HEK293T (cell line): ENCODE data around the gene PNPLA4.

Experiments used
- ARNT ChIP-seq: fragments of 450-650 bp; IDR thresholded peaks from 2 replicates; pipeline ENCODE4 v1.6.1; 2017; ENCODE audit warnings: mild to moderate bottlenecking
- BHLHE40 ChIP-seq: fragments of 450-650 bp; IDR thresholded peaks from 2 replicates; pipeline ENCODE4 v1.6.1; 2016; ENCODE audit warnings: mild to moderate bottlenecking, moderate library complexity, borderline replicate concordance
- CTBP1 ChIP-seq: fragments of 450-650 bp; IDR thresholded peaks from 2 replicates; pipeline ENCODE4 v1.6.1; 2016; ENCODE audit warnings: borderline replicate concordance
- ELF4 ChIP-seq: fragments of 450-650 bp; IDR thresholded peaks from 2 replicates; pipeline ENCODE4 v1.6.1; 2017; ENCODE audit warnings: antibody characterized with exemption
- FOXA1 ChIP-seq: fragments of 450-650 bp; IDR thresholded peaks from 2 replicates; pipeline ENCODE4 v1.6.1; 2016; ENCODE audit warnings: mild to moderate bottlenecking
- FOXM1 ChIP-seq: fragments of 450-650 bp; IDR thresholded peaks from 2 replicates; pipeline ENCODE4 v1.6.1; 2017; ENCODE audit warnings: mild to moderate bottlenecking, borderline replicate concordance
- L3MBTL2 ChIP-seq: fragments of 450-650 bp; conservative IDR thresholded peaks from 2 replicates; pipeline ENCODE4 v1.6.1; 2016; ENCODE audit warnings: mild to moderate bottlenecking
- NFRKB ChIP-seq: fragments of 450-650 bp; IDR thresholded peaks from 2 replicates; pipeline ENCODE4 v1.6.1; 2016; ENCODE audit warnings: mild to moderate bottlenecking, moderate library complexity
- SP1 ChIP-seq: fragments of 450-650 bp; IDR thresholded peaks from 2 replicates; pipeline ENCODE4 v1.6.1; 2017
- TARDBP ChIP-seq: fragments of 450-650 bp; IDR thresholded peaks from 2 replicates; pipeline ENCODE4 v1.6.1; 2016
- TF ChIP-seq, protein P1 (sequence below): fragments of 450-650 bp; IDR thresholded peaks from 2 replicates; pipeline ENCODE4 v1.6.1; 2016

DNA sequence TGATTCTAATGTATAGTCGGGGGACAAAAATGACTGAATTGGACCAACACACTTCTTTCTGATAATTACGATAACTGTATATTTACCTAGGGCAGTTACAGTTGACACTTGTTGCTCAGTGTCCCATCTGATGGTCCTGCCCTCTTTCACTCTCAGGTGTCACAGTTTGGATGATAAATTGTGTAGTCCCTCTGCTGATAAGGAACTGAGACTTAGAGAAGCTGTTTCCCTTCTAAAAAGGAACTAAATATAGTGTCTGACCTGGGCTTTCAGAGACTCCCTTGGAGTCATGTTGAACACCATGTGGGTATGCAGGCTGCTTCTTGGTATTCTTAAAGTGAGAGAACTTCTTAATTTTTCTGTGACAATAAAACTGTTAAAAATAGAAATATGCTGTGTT, 23.7 kb upstream of the PNPLA4 start:
- TF ChIP-seq BHLHE40 (no peak), FOXM1 (no peak), TARDBP (no peak), NFRKB (no peak), CTBP1 (no peak), ELF4 (no peak), FOXA1 (no peak), ARNT (no peak), SP1 (no peak), L3MBTL2 (no peak)
- TF ChIP-seq, protein P1, sequence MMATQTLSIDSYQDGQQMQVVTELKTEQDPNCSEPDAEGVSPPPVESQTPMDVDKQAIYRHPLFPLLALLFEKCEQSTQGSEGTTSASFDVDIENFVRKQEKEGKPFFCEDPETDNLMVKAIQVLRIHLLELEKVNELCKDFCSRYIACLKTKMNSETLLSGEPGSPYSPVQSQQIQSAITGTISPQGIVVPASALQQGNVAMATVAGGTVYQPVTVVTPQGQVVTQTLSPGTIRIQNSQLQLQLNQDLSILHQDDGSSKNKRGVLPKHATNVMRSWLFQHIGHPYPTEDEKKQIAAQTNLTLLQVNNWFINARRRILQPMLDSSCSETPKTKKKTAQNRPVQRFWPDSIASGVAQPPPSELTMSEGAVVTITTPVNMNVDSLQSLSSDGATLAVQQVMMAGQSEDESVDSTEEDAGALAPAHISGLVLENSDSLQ: no peak
